ENCODE measurements around the gene YWHAG. TPM values are rescaled to one million over a fixed set of nuclear protein-coding genes. Genes with fewer than 3 reads are reported as not detected.

Gene YWHAG
- total and polyA plus RNA-seq, 2 of the 13 experiments (the other 11 are each of a cell fraction or from before 2014, with no cell fraction given): 36.9 to 67.5 TPM

GRCh38 chr7:76303202-76304147, 55.3 kb downstream of the YWHAG start (continued):
- TF ChIP-seq ZNF503 (CRISPR knock-in tag; IDR thresholded peaks at IDR 0.05) (no peak), PLSCR1 (CRISPR knock-in tag; IDR thresholded peaks at IDR 0.05; ENCODE audit: borderline replicate concordance) (no peak), ZFP36 (IDR thresholded peaks at IDR 0.05; ENCODE audit: borderline replicate concordance, low read depth, low read length, partially characterized antibody) (no peak), PTBP1 (IDR thresholded peaks at IDR 0.05; ENCODE audit: low read depth, low read length, poor library complexity, severe bottlenecking) (no peak), ZFX (CRISPR knock-in tag; IDR thresholded peaks at IDR 0.05; ENCODE audit: low read depth) (peak; percentile 68), ZNF597 (CRISPR knock-in tag; IDR thresholded peaks at IDR 0.05) (no peak), ELF3 (CRISPR knock-in tag; IDR thresholded peaks at IDR 0.05) (peak; percentile 81), DBP (CRISPR knock-in tag; IDR thresholded peaks at IDR 0.05; ENCODE audit: not compliant biosample characterization) (no peak), PAWR (CRISPR knock-in tag; IDR thresholded peaks at IDR 0.05; ENCODE audit: borderline replicate concordance) (no peak), ZBTB43 (CRISPR knock-in tag; conservative IDR thresholded peaks at IDR 0.05) (no peak; the same call in 1 of the 2 replicates), CHCHD3 (CRISPR knock-in tag; IDR thresholded peaks at IDR 0.05) (no peak), ZNF24 (IDR thresholded peaks at IDR 0.05) (no peak), ZNF768 (CRISPR knock-in tag; IDR thresholded peaks at IDR 0.05) (no peak), MLLT10 (CRISPR knock-in tag; IDR thresholded peaks at IDR 0.05) (no peak), SUZ12 (IDR thresholded peaks at IDR 0.05; ENCODE audit: low read depth, low read length) (no peak), SIX1 (CRISPR knock-in tag; IDR thresholded peaks at IDR 0.05; ENCODE audit: borderline replicate concordance) (no peak), ZFP37 (CRISPR knock-in tag; IDR thresholded peaks at IDR 0.05; ENCODE audit: borderline replicate concordance) (no peak), ZNF672 (CRISPR knock-in tag; IDR thresholded peaks at IDR 0.05) (no peak), RORA (CRISPR knock-in tag; IDR thresholded peaks at IDR 0.05) (no peak), ZNF230 (CRISPR knock-in tag; IDR thresholded peaks at IDR 0.05) (no peak), TBL1XR1 (IDR thresholded peaks at IDR 0.05; ENCODE audit: borderline replicate concordance, low read length, partially characterized antibody) (no peak), HOXD1 (CRISPR knock-in tag; IDR thresholded peaks at IDR 0.05) (no peak)
